GM12892 (cell line): ENCODE measurements around the gene CHKB.

Experiments
- DNase-seq: peaks from one replicate; pipeline ENCODE4 v3.0.0; 2011; ENCODE audit not compliant: insufficient read length
- FAIRE-seq: peaks from 2 replicates; lab custom pipeline; 2011; peaks lifted over from hg19 to GRCh38; lab: Jason Lieb, UNC
- POLR2A ChIP-seq: IDR thresholded peaks from 2 replicates; pipeline ENCODE4 v1.6.1; 2011; ENCODE audit warnings: low read depth, low read length, control low read depth
- POLR2AphosphoS5 ChIP-seq: IDR thresholded peaks from 2 replicates; pipeline ENCODE4 v1.6.1; 2011; ENCODE audit warnings: low read depth, low read length, control low read depth
- TAF1 ChIP-seq: IDR thresholded peaks from 2 replicates; pipeline ENCODE4 v1.6.1; 2011; ENCODE audit warnings: low read depth, mild to moderate bottlenecking, control low read depth, low read length, borderline replicate concordance

CHKB gene

GRCh38 chr22:50584106-50585096 lies 1.8 kb upstream of the CHKB start:
- TF ChIP-seq TAF1 (no peak), POLR2AphosphoS5 (no peak), POLR2A (no peak)
- DNase-seq, result no peak

GRCh38 chr22:50583294-50583861 lies 729 bp upstream of the CHKB start:
- FAIRE-seq (peak; percentile 69), DNase-seq (no peak)
- TF ChIP-seq POLR2A (no peak; the same call in 1 of the 2 replicates), POLR2AphosphoS5 (no peak), TAF1 (no peak)

More at GRCh38 chr22:50584106-50585096, 1.8 kb upstream of the CHKB start:
- FAIRE-seq, result no peak

GRCh38 chr22:50581950-50582492 lies 628 bp downstream of the CHKB start:
- TF ChIP-seq TAF1 (no peak), POLR2A (no peak), POLR2AphosphoS5 (no peak)
- DNase-seq, result no peak
- FAIRE-seq, result no peak

- DNase-seq, result no peak
- FAIRE-seq, result peak; percentile 80
- TF ChIP-seq POLR2A (no peak), POLR2AphosphoS5 (no peak), TAF1 (no peak)
Measured at GRCh38 chr22:50581031-50581949, 1.4 kb downstream of the CHKB start.

- TF ChIP-seq TAF1 (no peak), POLR2A (no peak), POLR2AphosphoS5 (no peak)
- DNase-seq, result no peak
- no peak for FAIRE-seq
Measured at GRCh38 chr22:50579752-50580151, 2.9 kb downstream of the CHKB start.

- FAIRE-seq (no peak), DNase-seq (no peak)
- no peak for TF ChIP-seq POLR2A
- TF ChIP-seq POLR2AphosphoS5, result no peak
- TF ChIP-seq TAF1, result no peak
Measured at GRCh38 chr22:50578776-50579310, 3.8 kb downstream of the CHKB start.

- DNase-seq, result no peak
- no peak for FAIRE-seq
- TF ChIP-seq TAF1 (no peak), POLR2AphosphoS5 (no peak), POLR2A (no peak)
Measured at GRCh38 chr22:50577987-50578775, 4.5 kb downstream of the CHKB start, which contains the start of gene CPT1B. Gene CPT1B, minus strand, starts transcription at chr22:50578427. Its CDS starts 512 bp downstream, at chr22:50577915.

GRCh38 chr22:50577697-50577986 lies 5.0 kb downstream of the CHKB start:
- DNase-seq, result no peak
- no peak for TF ChIP-seq TAF1
- TF ChIP-seq POLR2A, result no peak
- TF ChIP-seq POLR2AphosphoS5, result no peak
- no peak for FAIRE-seq

- DNase-seq (no peak), FAIRE-seq (no peak)
- TF ChIP-seq TAF1 (no peak), POLR2A (no peak), POLR2AphosphoS5 (no peak)
Measured at GRCh38 chr22:50576806-50577696, 5.6 kb downstream of the CHKB start.

- no peak for DNase-seq
- TF ChIP-seq POLR2A (no peak), TAF1 (no peak), POLR2AphosphoS5 (no peak)
- no peak for FAIRE-seq
Measured at GRCh38 chr22:50576070-50576469, 6.6 kb downstream of the CHKB start.
